Vagina (tissue), 2 donors: ENCODE data around the gene IL17RE. TPM values are rescaled to one million over a fixed set of nuclear protein-coding genes. Genes with fewer than 3 reads are reported as not detected.

Experiments used
- DNase-seq, 2 donors: peaks; one replicate each; pipeline ENCODE4 v3.0.0-alpha.2; 2017; ENCODE audit errors: extremely low spot score in 2 of 2
- H3K27ac ChIP-seq: fragments of 200-600 bp; sonication (generic); one replicate; pipeline ENCODE4 v1.5.1; 2019
- H3K27me3 ChIP-seq: fragments of 200-600 bp; sonication (generic); one replicate; pipeline ENCODE4 v1.5.1; 2019
- H3K36me3 ChIP-seq, 2 donors: fragments of 200-600 bp; sonication (generic); one replicate each; pipeline ENCODE4 v1.5.1; 2017 to 2019
- H3K4me1 ChIP-seq: fragments of 200-600 bp; sonication (generic); one replicate; pipeline ENCODE4 v1.5.1; 2019
- H3K4me3 ChIP-seq, 2 donors: fragments of 200-600 bp; sonication (generic); 1 replicate in 1 of 2; 2 replicates in 1 of 2; pipeline ENCODE4 v1.5.1; 2016 to 2019
- H3K9me3 ChIP-seq: fragments of 200-600 bp; sonication (generic); one replicate; pipeline ENCODE4 v1.5.1; 2019
- CTCF ChIP-seq, 3 experiments: fragments of 450-650 bp in 2 of 3; fragments of 200-600 bp in 1 of 3; sonication (generic) in 1 of 3; IDR thresholded peaks; one replicate each; pipeline ENCODE4 v1.5.1; 2017 to 2019; ENCODE audit warnings: antibody characterized with exemption in 3 of 3, mild to moderate bottlenecking in 2 of 3, moderate library complexity in 2 of 3
- POLR2A ChIP-seq, 2 donors: fragments of 450-650 bp; IDR thresholded peaks; one replicate each; pipeline ENCODE4 v1.6.1; 2017; ENCODE audit warnings: antibody characterized with exemption in 2 of 2, mild to moderate bottlenecking in 2 of 2, moderate library complexity in 2 of 2
- POLR2AphosphoS5 ChIP-seq, 2 donors: sonication (generic); formaldehyde crosslinking; IDR thresholded peaks; one replicate each; pipeline ENCODE4 v1.9.0; 2017; ENCODE audit warnings: antibody characterized with exemption in 2 of 2, mild to moderate bottlenecking in 2 of 2, low read depth in 1 of 2; ENCODE audit not compliant: insufficient read depth in 1 of 2
- intact Hi-C: fragments of 100-400 bp; cut with DNase I; formaldehyde crosslinking; loops from one replicate; pipeline ENCODE4 v1.15.1; 2023
- total RNA-seq: library from RNA; depleted of rRNA; stranded (reverse); fragments of >200 nt; gene quantifications from one replicate; pipeline ENCODE4 v1.2.3, GENCODE V29; 2016

The IL17RE gene
- total RNA-seq, 1 donor from 2014 or later: 15.2 TPM

GRCh38 chr3:9942934-9943690 lies 40.5 kb downstream of the IL17RE start:
- peaks cover 0 to 21% of the 10 kb centered on the region in 2 donors for H3K36me3 ChIP-seq
- H3K9me3 ChIP-seq: no peaks in the 10 kb centered on the region
- DNase-seq: no peak
- H3K4me1 ChIP-seq: peaks cover 18% of the 10 kb centered on the region
- no peaks in the 10 kb centered on the region for H3K27me3 ChIP-seq
- no peak for TF ChIP-seq CTCF (IDR thresholded peaks at IDR 0.05)
- no peak for TF ChIP-seq POLR2AphosphoS5 (IDR thresholded peaks at IDR 0.05; ENCODE audit: insufficient read depth in 1 of 2, low read depth in 1 of 2)
- no peak for TF ChIP-seq POLR2A (IDR thresholded peaks at IDR 0.05)
- intact Hi-C loops: no loop called here
- H3K4me3 ChIP-seq: no peak overlapping the region
- no peak overlapping the region for H3K27ac ChIP-seq

GRCh38 chr3:9944271-9944670 lies 41.6 kb downstream of the IL17RE start:
- TF ChIP-seq POLR2AphosphoS5 (IDR thresholded peaks at IDR 0.05; ENCODE audit: insufficient read depth in 1 of 2, low read depth in 1 of 2): no peak
- no peak for TF ChIP-seq CTCF (IDR thresholded peaks at IDR 0.05)
- TF ChIP-seq POLR2A (IDR thresholded peaks at IDR 0.05): no peak
- intact Hi-C loops: no loop called here
- H3K36me3 ChIP-seq: peaks cover 0 to 17% of the 10 kb centered on the region in 2 donors
- no peak overlapping the region for H3K27ac ChIP-seq
- H3K9me3 ChIP-seq: no peaks in the 10 kb centered on the region
- H3K4me3 ChIP-seq: no peak overlapping the region
- no peaks in the 10 kb centered on the region for H3K27me3 ChIP-seq
- DNase-seq: no peak
- H3K4me1 ChIP-seq: peaks cover 25% of the 10 kb centered on the region

GRCh38 chr3:9945358-9945757 lies 42.7 kb downstream of the IL17RE start:
- Histone ChIP-seq H3K27me3 (no peaks in the 10 kb centered on the region), H3K4me1 (peaks cover 25% of the 10 kb centered on the region), H3K9me3 (no peaks in the 10 kb centered on the region), H3K4me3 (peak overlapping the region in 1 of 2 donors; percentile 59), H3K36me3 (peaks cover 0 to 17% of the 10 kb centered on the region in 2 donors), H3K27ac (no peak overlapping the region)
- intact Hi-C loops: no loop called here
- DNase-seq: no peak
- TF ChIP-seq POLR2AphosphoS5 (IDR thresholded peaks at IDR 0.05; ENCODE audit: insufficient read depth in 1 of 2, low read depth in 1 of 2) (no peak), CTCF (IDR thresholded peaks at IDR 0.05) (no peak), POLR2A (IDR thresholded peaks at IDR 0.05) (no peak)

GRCh38 chr3:9946112-9947024 lies 43.7 kb downstream of the IL17RE start:
- intact Hi-C loops: no loop called here
- Histone ChIP-seq H3K9me3 (no peaks in the 10 kb centered on the region), H3K4me3 (peak overlapping the region; percentile 59 to 60), H3K27ac (peak overlapping the region; percentile 88), H3K36me3 (peaks cover 0 to 12% of the 10 kb centered on the region in 2 donors), H3K27me3 (no peaks in the 10 kb centered on the region), H3K4me1 (peaks cover 27% of the 10 kb centered on the region)
- no peak for DNase-seq
- TF ChIP-seq POLR2AphosphoS5 (IDR thresholded peaks at IDR 0.05; ENCODE audit: insufficient read depth in 1 of 2, low read depth in 1 of 2): peak in 1 of 2 donors; percentile 66
- peak; percentile 32 to 66 (median 56) for TF ChIP-seq CTCF (IDR thresholded peaks at IDR 0.05)
- TF ChIP-seq POLR2A (IDR thresholded peaks at IDR 0.05): peak in 1 of 2 donors; percentile 28
